Karpas-422 (cell line): ENCODE results near the gene ATXN1. TPM values are rescaled to one million over a fixed set of nuclear protein-coding genes. Genes with fewer than 3 reads are reported as not detected.

Experiments
- DNase-seq: peaks from one replicate; pipeline ENCODE4 v3.0.0-alpha.2; 2015
- H2AFZ ChIP-seq: fragments of 200-600 bp; sonication (generic); 2 replicates; pipeline ENCODE4 v1.6.1; 2014; ENCODE audit warnings: antibody characterized with exemption, low read length, mixed read lengths
- H3K27ac ChIP-seq: fragments of 200-600 bp; sonication (generic); 2 replicates; pipeline ENCODE4 v1.5.1; 2014; ENCODE audit warnings: mild to moderate bottlenecking, low read length, moderate library complexity
- H3K27me3 ChIP-seq: fragments of 200-600 bp; sonication (generic); 2 replicates; pipeline ENCODE4 v1.6.1; 2014; ENCODE audit warnings: low read length, mixed read lengths
- H3K36me3 ChIP-seq: fragments of 200-600 bp; sonication (generic); 2 replicates; pipeline ENCODE4 v1.6.1; 2014; ENCODE audit warnings: low read length, mixed read lengths; ENCODE audit not compliant: insufficient read depth
- H3K4me1 ChIP-seq: fragments of 200-600 bp; sonication (generic); 2 replicates; pipeline ENCODE4 v1.6.1; 2014; ENCODE audit warnings: mild to moderate bottlenecking, low read length, mixed read lengths
- H3K4me2 ChIP-seq: fragments of 200-600 bp; sonication (generic); 2 replicates; pipeline ENCODE4 v1.6.1; 2014; ENCODE audit warnings: low read length, low read depth, mild to moderate bottlenecking; ENCODE audit not compliant: poor library complexity, severe bottlenecking
- H3K4me3 ChIP-seq: fragments of 200-600 bp; sonication (generic); 2 replicates; pipeline ENCODE4 v1.5.1; 2014; ENCODE audit warnings: mild to moderate bottlenecking, antibody characterized with exemption, low read length, mixed read lengths
- H3K79me2 ChIP-seq: fragments of 200-600 bp; sonication (generic); 2 replicates; pipeline ENCODE4 v1.6.1; 2014; ENCODE audit warnings: mild to moderate bottlenecking, low read length, mixed read lengths
- H3K9ac ChIP-seq: fragments of 200-600 bp; sonication (generic); 2 replicates; pipeline ENCODE4 v1.6.0; 2014; ENCODE audit warnings: low read length
- H3K9me2 ChIP-seq: fragments of 200-600 bp; sonication (generic), shearing (Covaris generic); replicated peaks from 2 replicates; pipeline ENCODE4 v1.6.0; 2014; ENCODE audit warnings: mild to moderate bottlenecking, low read length, moderate library complexity; ENCODE audit not compliant: insufficient read depth
- H3K9me3 ChIP-seq: fragments of 300-700, 200-600 bp; sonication (generic); 2 replicates; pipeline ENCODE4 v1.6.1; 2014; ENCODE audit warnings: low read length, mixed read lengths
- H4K20me1 ChIP-seq: fragments of 200-600 bp; sonication (generic); 2 replicates; pipeline ENCODE4 v1.6.1; 2014; ENCODE audit warnings: mild to moderate bottlenecking, antibody characterized with exemption, low read length, low read depth; ENCODE audit not compliant: insufficient read depth
- total RNA-seq: library from RNA; depleted of rRNA; stranded (reverse); fragments of >200 nt; shearing (Covaris generic); gene quantifications from 2 replicates; pipeline ENCODE4 v1.2.3, GENCODE V29; 2014; ENCODE audit warnings: low replicate concordance

ATXN1 gene
- total RNA-seq, 1 experiment from 2014 or later: 0.37 TPM

- no peaks in the 10 kb centered on the region for H3K27me3 ChIP-seq
- H3K36me3 ChIP-seq: no peaks in the 10 kb centered on the region
- DNase-seq: no peak
- H3K4me3 ChIP-seq: no peak overlapping the region
- no peaks in the 10 kb centered on the region for H4K20me1 ChIP-seq
- H3K4me2 ChIP-seq: no peak overlapping the region
- no peak overlapping the region for H3K27ac ChIP-seq
- H3K79me2 ChIP-seq: no peaks in the 10 kb centered on the region
- no peak overlapping the region for H2AFZ ChIP-seq
- no peaks in the 10 kb centered on the region for H3K9me2 ChIP-seq
- H3K9me3 ChIP-seq: no peaks in the 10 kb centered on the region
- peaks cover 65% of the 10 kb centered on the region for H3K4me1 ChIP-seq
- H3K9ac ChIP-seq: no peak overlapping the region
Measured at GRCh38 chr6:16369140-16369745, 392.0 kb downstream of the ATXN1 start.

DNA sequence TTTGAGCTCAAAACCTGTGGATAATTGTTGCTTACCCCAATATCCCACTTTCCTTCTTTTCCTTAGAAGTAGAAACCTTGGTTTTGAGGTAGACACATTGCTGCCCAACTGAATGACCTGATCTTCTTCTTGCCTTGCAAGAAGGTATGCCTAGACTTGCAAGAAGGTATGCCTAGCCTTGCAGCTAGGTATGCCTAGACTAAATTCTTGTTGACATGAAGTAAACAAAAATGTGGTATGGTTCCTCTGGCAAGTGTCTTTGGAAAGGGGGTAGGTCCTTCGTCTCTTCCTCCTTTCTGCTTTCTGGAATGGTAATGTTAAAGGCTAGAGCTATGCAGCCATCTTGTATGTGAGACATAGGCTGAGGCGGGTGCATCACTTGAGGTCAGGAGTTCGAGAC lies 393.7 kb downstream of the ATXN1 start:
- peaks cover 58% of the 10 kb centered on the region for H3K4me1 ChIP-seq
- no peaks in the 10 kb centered on the region for H3K79me2 ChIP-seq
- no peak overlapping the region for H3K9ac ChIP-seq
- no peak overlapping the region for H3K27ac ChIP-seq
- DNase-seq: no peak
- no peaks in the 10 kb centered on the region for H3K9me3 ChIP-seq
- H3K4me3 ChIP-seq: no peak overlapping the region
- H3K9me2 ChIP-seq: no peaks in the 10 kb centered on the region
- no peaks in the 10 kb centered on the region for H4K20me1 ChIP-seq
- H2AFZ ChIP-seq: no peak overlapping the region
- H3K36me3 ChIP-seq: no peaks in the 10 kb centered on the region
- no peaks in the 10 kb centered on the region for H3K27me3 ChIP-seq
- H3K4me2 ChIP-seq: no peak overlapping the region

- Histone ChIP-seq H3K4me2 (no peak overlapping the region), H3K27me3 (no peaks in the 10 kb centered on the region), H3K9me3 (no peaks in the 10 kb centered on the region), H3K9ac (no peak overlapping the region), H3K4me1 (peaks cover 22% of the 10 kb centered on the region), H3K27ac (no peak overlapping the region), H3K36me3 (no peaks in the 10 kb centered on the region), H4K20me1 (no peaks in the 10 kb centered on the region), H3K79me2 (no peaks in the 10 kb centered on the region), H3K4me3 (no peak overlapping the region), H2AFZ (no peak overlapping the region), H3K9me2 (no peaks in the 10 kb centered on the region)
- DNase-seq: no peak
Measured at GRCh38 chr6:16363749-16364148, 397.5 kb downstream of the ATXN1 start.

DNA sequence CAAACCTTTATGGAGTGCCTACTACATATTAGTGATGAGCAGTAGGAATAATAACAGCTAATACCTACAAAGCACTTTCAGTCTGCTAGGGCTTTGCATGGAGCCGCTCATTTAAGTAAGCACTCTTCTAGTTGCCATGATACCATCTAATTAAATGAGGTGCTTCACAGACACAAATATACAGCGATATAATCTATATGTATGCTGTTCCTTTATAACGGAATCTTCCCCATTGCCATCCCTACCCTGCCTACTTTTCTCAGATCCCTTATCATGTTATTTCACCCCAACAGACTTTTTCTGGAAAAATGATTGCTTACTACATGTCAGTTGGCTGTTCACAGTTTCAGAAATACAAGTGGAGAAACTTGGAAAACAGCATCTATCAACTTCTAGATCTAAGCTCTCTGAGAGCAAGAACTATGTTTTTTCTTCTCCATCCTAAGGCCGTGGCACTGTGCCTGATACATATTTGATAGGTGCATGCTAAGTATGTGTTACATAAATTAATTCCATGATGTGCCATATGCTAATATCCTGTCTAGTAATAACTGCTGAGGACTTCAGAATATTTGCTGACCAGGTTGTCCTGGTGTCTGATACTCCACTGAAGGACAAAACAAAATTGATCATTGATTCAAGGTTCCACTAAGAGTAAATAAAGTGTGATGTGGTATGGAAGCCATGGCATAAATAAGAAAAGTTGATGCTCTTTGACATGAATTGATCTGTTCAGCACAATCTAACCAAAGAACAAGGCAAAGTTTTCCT lies 398.3 kb downstream of the ATXN1 start:
- Histone ChIP-seq H3K4me3 (no peak overlapping the region), H3K9ac (no peak overlapping the region), H3K9me3 (no peaks in the 10 kb centered on the region), H3K27me3 (no peaks in the 10 kb centered on the region), H3K4me1 (peaks cover 15% of the 10 kb centered on the region), H3K9me2 (no peaks in the 10 kb centered on the region), H3K4me2 (no peak overlapping the region), H3K27ac (no peak overlapping the region), H4K20me1 (no peaks in the 10 kb centered on the region), H3K79me2 (no peaks in the 10 kb centered on the region), H3K36me3 (no peaks in the 10 kb centered on the region), H2AFZ (no peak overlapping the region)
- no peak for DNase-seq

GRCh38 chr6:16362296-16362695 lies 399.0 kb downstream of the ATXN1 start:
- Histone ChIP-seq H3K9me3 (no peaks in the 10 kb centered on the region), H2AFZ (no peak overlapping the region), H3K27me3 (no peaks in the 10 kb centered on the region), H3K36me3 (no peaks in the 10 kb centered on the region), H3K79me2 (no peaks in the 10 kb centered on the region), H4K20me1 (no peaks in the 10 kb centered on the region), H3K9ac (no peak overlapping the region), H3K4me1 (peaks cover 8% of the 10 kb centered on the region), H3K9me2 (no peaks in the 10 kb centered on the region), H3K4me3 (no peak overlapping the region), H3K27ac (no peak overlapping the region), H3K4me2 (no peak overlapping the region)
- no peak for DNase-seq

- no peak for DNase-seq
- no peak overlapping the region for H3K27ac ChIP-seq
Measured at GRCh38 chr6:16361861-16362260, 399.4 kb downstream of the ATXN1 start.

GRCh38 chr6:16361121-16361520 lies 400.1 kb downstream of the ATXN1 start:
- H3K27ac ChIP-seq: no peak overlapping the region
- no peak overlapping the region for H2AFZ ChIP-seq
- no peaks in the 10 kb centered on the region for H3K79me2 ChIP-seq
- H3K9me3 ChIP-seq: no peaks in the 10 kb centered on the region
- no peaks in the 10 kb centered on the region for H3K27me3 ChIP-seq
- no peaks in the 10 kb centered on the region for H3K36me3 ChIP-seq
- H3K9ac ChIP-seq: no peak overlapping the region
- H4K20me1 ChIP-seq: no peaks in the 10 kb centered on the region
- H3K4me2 ChIP-seq: no peak overlapping the region
- no peak for DNase-seq
- no peaks in the 10 kb centered on the region for H3K4me1 ChIP-seq
- no peaks in the 10 kb centered on the region for H3K9me2 ChIP-seq
- H3K4me3 ChIP-seq: no peak overlapping the region

More at GRCh38 chr6:16361861-16362260, 399.4 kb downstream of the ATXN1 start:
- H3K36me3 ChIP-seq: no peaks in the 10 kb centered on the region
- peaks cover 3% of the 10 kb centered on the region for H3K4me1 ChIP-seq
- no peaks in the 10 kb centered on the region for H3K27me3 ChIP-seq
- no peak overlapping the region for H3K9ac ChIP-seq
- no peak overlapping the region for H3K4me2 ChIP-seq
- no peaks in the 10 kb centered on the region for H3K79me2 ChIP-seq
- no peak overlapping the region for H3K4me3 ChIP-seq
- H2AFZ ChIP-seq: no peak overlapping the region
- no peaks in the 10 kb centered on the region for H4K20me1 ChIP-seq
- H3K9me2 ChIP-seq: no peaks in the 10 kb centered on the region
- H3K9me3 ChIP-seq: no peaks in the 10 kb centered on the region

DNA sequence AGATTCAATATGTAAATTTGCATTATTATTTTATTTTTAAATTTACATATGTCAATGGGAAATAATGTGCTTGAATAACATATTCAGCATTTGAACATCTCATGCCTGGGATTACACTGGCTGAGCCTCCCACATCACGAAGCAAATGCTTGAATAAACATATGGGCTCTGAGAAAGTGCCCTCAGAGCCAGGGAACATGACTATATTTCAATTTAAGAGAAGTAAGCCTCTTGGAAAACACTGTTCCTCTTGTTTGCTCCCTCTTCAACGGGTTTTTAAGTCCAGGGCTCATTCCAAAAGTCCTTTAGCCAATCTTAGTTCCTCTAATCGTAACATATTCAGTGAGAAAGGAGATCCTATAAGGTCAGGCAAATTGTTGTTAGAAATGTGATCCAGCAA lies 400.9 kb downstream of the ATXN1 start:
- no peaks in the 10 kb centered on the region for H3K36me3 ChIP-seq
- no peaks in the 10 kb centered on the region for H3K79me2 ChIP-seq
- DNase-seq: no peak
- no peak overlapping the region for H3K4me2 ChIP-seq
- H3K9me2 ChIP-seq: no peaks in the 10 kb centered on the region
- H3K4me1 ChIP-seq: no peaks in the 10 kb centered on the region
- no peaks in the 10 kb centered on the region for H3K27me3 ChIP-seq
- H3K9me3 ChIP-seq: no peaks in the 10 kb centered on the region
- H2AFZ ChIP-seq: no peak overlapping the region
- no peak overlapping the region for H3K9ac ChIP-seq
- H3K4me3 ChIP-seq: no peak overlapping the region
- H3K27ac ChIP-seq: no peak overlapping the region
- no peaks in the 10 kb centered on the region for H4K20me1 ChIP-seq
